Fibroblast of mammary gland (primary cell): ENCODE results near the gene SCYGR8.
A peak's percentile ranks its signal among the peaks of the same experiment; 100 is the strongest.
"Not testable (repeated sequence)": the region's sequence is repeated elsewhere in the genome, so short reads cannot be mapped to it uniquely, and the experiment has no call there.

ENCODE experiments used
- DNase-seq: peaks from one replicate; pipeline ENCODE4 v3.0.0-alpha.2; 2010; ENCODE audit warnings: low read depth
- H3K4me3 ChIP-seq: 2 replicates; pipeline ENCODE4 v1.5.1; 2011; ENCODE audit warnings: low read depth, mild to moderate bottlenecking, low read length, moderate library complexity; ENCODE audit not compliant: control insufficient read depth
- TF ChIP-seq, protein P1 (sequence below): conservative IDR thresholded peaks from 2 replicates; pipeline ENCODE4 v1.5.1; 2011; ENCODE audit warnings: low read depth, low read length, inconsistent platforms; ENCODE audit not compliant: control insufficient read depth, insufficient read depth

SCYGR8 gene

DNA sequence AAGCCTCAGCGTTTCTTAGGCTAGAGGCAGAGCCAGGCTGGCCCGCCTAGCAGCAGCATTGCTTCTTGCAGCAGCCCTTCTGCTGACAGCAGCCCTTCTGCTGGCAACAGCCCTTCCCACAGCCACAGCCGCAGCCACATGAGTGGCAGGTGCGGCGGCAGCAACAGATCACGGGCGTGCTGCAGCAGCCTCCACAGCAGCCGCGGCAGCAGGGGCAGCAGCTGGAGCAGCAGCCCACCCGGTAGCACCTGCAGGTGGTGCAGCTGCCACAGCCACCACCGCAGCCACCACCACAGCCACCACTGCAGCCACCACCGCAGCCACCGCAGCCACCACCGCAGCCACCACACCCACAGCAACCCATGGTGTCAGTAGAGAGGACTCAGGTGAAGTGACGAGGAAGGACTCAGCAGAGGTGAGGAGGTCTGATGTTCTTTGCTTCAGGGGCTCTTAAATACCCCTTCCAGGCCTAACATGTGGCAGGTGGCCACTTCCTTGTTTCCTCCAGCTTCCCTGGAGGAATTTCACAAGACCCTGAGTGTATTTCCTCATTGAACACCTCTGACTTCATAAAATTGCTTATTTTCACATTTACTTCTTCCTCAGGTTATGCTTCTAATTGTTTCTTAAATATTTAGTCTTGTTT lies 21.2 kb upstream of the SCYGR8 start, which contains the start of gene SCYGR6:
TSS of gene SCYGR6 (minus strand) at position 364 of the 646 bp plus-strand sequence. CDS start at position 364, 0 bp downstream.
- TF ChIP-seq, protein P1, sequence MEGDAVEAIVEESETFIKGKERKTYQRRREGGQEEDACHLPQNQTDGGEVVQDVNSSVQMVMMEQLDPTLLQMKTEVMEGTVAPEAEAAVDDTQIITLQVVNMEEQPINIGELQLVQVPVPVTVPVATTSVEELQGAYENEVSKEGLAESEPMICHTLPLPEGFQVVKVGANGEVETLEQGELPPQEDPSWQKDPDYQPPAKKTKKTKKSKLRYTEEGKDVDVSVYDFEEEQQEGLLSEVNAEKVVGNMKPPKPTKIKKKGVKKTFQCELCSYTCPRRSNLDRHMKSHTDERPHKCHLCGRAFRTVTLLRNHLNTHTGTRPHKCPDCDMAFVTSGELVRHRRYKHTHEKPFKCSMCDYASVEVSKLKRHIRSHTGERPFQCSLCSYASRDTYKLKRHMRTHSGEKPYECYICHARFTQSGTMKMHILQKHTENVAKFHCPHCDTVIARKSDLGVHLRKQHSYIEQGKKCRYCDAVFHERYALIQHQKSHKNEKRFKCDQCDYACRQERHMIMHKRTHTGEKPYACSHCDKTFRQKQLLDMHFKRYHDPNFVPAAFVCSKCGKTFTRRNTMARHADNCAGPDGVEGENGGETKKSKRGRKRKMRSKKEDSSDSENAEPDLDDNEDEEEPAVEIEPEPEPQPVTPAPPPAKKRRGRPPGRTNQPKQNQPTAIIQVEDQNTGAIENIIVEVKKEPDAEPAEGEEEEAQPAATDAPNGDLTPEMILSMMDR: no peak
- no peak for DNase-seq
- H3K4me3 ChIP-seq: no peak within 1 kb of the TSS

DNA sequence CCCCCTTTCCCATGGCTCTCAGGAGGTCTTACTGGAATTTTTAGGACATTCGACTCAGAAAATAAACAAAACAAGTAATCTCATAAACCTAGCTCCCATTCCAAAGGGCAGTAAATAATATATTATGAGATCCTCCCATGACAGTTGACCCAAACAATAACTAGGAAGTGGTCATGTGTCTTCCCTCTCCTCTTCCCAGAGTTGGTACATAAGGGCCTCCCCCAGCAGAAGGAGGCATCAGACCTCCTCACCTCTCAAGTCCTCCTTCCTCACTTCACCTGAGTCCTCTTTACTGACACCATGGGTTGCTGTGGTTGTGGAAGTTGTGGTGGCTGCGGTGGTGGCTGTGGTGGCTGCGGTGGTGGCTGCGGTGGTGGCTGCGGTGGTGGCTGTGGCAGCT lies 17.7 kb upstream of the SCYGR8 start, which contains the start of gene SCYGR7:
TSS of gene SCYGR7 (plus strand) at position 301 of the 400 bp plus-strand sequence. CDS start at position 301, 0 bp downstream.
- H3K4me3 ChIP-seq: no peak within 1 kb of the TSS
- TF ChIP-seq, protein P1: no peak
- DNase-seq: no peak

DNA sequence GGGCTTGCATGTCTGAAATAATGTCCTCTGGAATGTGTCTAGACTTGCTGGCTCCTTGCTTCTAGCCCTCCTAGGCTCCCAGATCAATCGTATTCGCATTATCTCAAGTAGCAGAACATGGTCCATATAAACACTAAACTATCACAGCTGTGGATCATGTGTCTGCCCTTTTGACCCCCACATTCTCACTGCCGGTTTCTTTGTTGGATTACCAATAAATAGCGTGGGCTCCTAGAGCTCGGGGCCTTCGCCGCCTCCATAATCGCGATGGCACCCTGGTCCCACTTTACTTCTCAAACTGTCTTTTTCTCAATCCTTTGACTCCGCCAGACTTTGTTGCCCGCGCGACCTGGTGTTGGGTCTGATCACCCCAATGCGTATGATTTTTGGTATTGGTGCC lies 6.3 kb upstream of the SCYGR8 start:
- TF ChIP-seq, protein P1: no peak
- H3K4me3 ChIP-seq: no peak overlapping the region
- DNase-seq: no peak

DNA sequence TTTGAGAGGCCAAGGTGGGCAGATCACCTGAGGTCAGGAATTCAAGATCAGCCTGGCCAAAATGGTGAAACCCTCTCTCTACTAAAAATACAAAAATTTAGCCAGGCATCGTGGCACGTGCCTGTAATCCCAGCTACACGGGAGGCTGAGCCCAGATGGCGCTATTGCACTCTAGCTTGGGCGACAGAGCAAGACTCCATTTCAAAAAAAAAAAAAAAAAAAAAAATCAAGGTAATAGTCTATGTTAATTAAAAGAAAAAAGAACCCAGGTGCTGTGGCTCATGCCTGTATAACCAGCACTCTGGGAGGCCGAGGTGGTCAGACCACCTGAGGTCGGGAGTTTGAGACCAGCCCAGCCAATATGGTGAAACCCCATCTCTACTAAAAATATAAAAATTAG lies 5.0 kb upstream of the SCYGR8 start:
- not testable (repeated sequence) for H3K4me3 ChIP-seq, DNase-seq
- TF ChIP-seq, protein P1: peak; percentile 9

DNA sequence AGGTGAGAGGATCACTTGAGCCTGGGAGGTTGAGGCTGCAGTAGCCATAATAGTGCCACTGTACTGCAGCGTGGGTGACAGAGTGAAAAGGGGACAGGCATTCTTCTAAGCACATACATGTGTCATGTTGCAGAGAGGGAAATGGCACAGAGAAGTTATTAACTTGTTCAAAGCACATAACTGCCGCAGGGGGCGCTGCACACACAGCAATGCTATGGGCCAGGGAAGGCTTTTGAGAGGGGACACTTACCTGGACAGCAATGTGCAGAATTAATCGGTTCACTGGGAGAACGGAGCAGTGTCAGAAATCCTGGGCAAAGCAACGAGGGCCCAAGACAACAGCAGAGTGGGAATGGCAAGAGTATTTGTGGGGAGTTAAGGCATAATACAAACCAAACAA lies 2.4 kb downstream of the SCYGR8 start:
- DNase-seq: peak; percentile 12
- TF ChIP-seq, protein P1: peak; percentile 40

DNA sequence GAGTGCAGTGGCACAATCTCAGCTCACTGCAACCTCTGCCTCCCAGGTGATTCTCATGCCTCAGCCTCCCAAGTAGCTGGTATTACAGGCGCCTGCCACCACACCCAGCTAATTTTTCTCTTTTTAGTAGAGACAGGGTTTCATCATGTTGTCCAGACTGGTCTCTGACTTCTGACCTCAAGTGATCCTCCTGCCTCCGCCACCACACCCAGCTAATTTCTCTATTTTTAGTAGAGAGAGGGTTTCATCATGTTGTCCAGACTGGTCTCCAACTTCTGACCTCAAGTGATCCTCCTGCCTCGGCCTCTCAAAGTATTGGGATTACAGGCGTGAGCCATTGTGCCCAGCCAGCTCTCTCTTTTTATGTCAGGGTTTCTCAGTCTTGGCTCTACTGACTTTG lies 10.6 kb downstream of the SCYGR8 start:
- DNase-seq, H3K4me3 ChIP-seq: not testable (repeated sequence)

More for the DNA sequence above, 2.4 kb downstream of the SCYGR8 start:
- no peak overlapping the region for H3K4me3 ChIP-seq

DNA sequence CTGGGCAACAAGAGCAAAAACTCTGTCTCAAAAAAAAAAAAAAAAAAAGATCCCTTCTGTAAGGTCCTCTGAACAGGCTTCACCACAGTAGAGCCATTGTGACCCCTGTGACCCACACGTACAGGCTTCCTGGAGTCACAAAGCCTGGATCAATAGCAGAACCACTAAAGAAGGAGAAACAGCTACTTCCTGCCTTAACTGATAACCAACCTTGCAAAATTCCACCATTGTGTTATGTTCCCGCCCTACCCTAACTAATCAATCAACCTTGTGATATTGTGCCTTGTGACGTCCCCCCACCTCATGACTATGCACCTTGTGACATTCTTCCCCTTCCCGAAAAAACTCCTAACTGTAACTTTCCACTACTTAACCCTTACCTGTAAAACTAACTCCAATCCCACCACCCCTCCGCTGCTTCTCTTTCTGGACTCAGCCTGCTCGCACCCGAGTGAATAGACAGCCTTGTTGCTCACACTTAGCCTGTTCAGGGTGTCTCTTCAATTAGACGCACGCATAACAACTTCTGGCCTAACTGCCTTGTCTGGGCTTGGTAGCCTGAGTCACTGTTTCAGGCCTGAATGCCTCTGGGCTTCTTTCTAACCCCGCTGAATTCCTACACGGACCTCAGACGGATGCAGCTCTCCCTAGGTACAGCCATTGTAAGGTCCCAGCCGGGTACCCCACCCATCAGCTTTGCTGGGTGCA lies 13.9 kb downstream of the SCYGR8 start:
- DNase-seq: no peak
- no peak overlapping the region for H3K4me3 ChIP-seq
- TF ChIP-seq, protein P1: no peak
